MV-4-11 (cell line): ENCODE results near the gene CTNNA2.
"Not testable (repeated sequence)": the region's sequence is repeated elsewhere in the genome, so short reads cannot be mapped to it uniquely, and the experiment has no call there.

ENCODE experiments used
- DNase-seq: peaks from one replicate; lab custom pipeline; 2025; lab: John Stamatoyannopoulos, UW

Gene CTNNA2

DNA sequence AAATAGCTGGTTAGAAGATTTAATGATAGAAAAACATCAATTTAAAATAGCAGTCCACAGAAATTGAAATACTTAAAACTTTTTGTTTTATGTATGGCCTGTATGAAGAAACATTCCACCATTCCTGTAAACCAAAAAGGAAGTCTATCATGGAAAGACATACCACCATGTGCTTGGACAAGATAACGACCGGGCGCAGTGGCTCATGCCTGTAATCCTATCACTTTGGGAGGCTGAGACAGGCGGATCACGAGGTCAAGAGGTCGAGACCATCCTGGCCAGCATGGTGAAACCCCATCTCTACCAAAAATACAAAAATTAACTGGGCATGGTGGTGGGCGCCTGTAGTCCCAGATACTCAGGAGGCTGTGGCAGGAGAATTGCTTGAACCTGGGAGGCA lies 519.8 kb downstream of the CTNNA2 start:
- not testable (repeated sequence) for DNase-seq

DNA sequence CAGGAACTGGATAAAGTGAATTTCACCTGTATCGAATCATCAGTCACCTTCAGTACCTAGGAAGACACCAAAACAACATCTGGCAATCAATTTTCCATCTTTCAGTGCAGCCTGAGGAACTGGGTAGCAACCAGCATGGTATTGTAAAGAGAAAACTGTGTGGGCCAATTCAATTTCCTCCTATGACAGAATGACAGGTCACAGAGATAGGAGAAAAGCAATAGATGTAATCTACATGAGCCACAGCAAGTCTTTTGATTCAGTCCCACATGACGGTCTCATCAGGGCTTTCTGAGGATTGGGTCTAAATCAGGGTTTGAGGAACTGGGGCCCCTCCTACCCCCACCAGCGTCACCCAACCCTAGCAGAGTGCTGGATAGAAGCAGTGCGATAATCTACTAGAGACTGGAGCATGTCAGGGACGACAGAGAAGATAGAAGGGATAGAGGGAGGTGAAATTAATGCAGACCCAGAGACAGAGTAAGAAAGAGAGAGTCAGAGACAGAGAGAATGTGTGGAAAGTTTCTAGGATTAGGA lies 523.0 kb downstream of the CTNNA2 start:
- DNase-seq, result no peak

GRCh38 chr2:80037310-80037709 lies 524.5 kb downstream of the CTNNA2 start:
- no peak for DNase-seq

DNA sequence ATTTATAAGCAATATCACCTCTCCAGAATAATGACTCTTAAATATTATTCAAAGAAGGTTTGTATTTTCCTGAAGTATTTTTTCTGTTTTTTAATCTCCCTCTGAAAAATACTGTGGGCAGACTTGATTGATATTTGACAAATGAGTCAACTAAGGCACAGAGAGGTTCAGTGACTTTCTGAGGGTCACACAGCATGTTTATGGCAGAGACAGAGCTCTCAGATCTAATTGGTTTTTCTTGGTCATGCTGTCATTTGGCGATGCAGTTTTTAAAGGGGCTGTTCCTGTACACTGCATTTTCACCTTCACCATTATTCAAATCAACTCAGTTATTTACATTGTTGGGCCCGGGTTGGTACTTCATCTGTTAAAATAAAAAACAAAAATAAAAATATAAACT lies 527.4 kb downstream of the CTNNA2 start:
- no peak for DNase-seq

DNA sequence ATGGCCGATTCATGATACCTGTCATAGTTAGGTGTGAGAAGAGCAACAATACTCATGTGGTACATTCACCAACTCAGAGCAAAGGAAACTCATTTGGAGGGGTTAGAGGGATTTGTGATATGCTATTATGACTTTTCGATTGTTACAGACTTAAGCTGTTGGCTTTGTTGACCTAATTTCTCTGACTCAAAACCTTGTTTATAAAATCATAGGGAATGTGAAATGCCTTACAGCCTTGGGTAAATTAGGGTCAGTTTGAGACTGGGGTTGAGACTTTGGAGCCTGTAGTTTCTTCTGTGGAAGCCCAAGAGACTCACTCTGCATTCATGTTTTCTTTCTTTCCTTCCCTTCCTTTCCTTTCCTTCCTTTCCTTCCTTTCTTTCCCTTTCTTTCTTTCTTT lies 529.8 kb downstream of the CTNNA2 start:
- no peak for DNase-seq

DNA sequence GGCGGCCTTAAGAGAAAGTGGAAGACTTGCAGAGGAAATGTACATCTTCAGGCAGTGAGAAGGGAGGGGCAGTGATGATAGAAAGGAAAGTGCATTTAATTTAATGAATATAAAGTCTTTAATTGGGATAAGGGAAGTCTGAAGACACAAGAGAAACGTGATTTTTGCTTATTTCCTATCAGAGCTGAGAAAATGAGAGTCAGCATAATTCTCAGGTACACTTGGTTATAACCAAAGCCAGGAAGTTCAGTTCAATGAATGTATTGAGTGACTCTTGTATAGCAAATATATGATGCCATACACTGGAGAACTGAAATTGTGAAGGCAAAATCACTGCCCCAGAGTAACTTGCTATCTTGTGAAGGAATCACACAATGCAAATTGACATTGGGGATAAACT lies 535.4 kb downstream of the CTNNA2 start:
- DNase-seq, result no peak

GRCh38 chr2:80050246-80050645 lies 537.4 kb downstream of the CTNNA2 start:
- DNase-seq, result peak; percentile 19

GRCh38 chr2:80053522-80054345 lies 540.9 kb downstream of the CTNNA2 start:
- no peak for DNase-seq

GRCh38 chr2:80054346-80054675 lies 541.5 kb downstream of the CTNNA2 start:
- no peak for DNase-seq

GRCh38 chr2:80057956-80058355 lies 545.1 kb downstream of the CTNNA2 start:
- DNase-seq, result no peak

GRCh38 chr2:80058562-80058961 lies 545.7 kb downstream of the CTNNA2 start:
- no peak for DNase-seq

GRCh38 chr2:80059447-80059846 lies 546.6 kb downstream of the CTNNA2 start:
- no peak for DNase-seq

DNA sequence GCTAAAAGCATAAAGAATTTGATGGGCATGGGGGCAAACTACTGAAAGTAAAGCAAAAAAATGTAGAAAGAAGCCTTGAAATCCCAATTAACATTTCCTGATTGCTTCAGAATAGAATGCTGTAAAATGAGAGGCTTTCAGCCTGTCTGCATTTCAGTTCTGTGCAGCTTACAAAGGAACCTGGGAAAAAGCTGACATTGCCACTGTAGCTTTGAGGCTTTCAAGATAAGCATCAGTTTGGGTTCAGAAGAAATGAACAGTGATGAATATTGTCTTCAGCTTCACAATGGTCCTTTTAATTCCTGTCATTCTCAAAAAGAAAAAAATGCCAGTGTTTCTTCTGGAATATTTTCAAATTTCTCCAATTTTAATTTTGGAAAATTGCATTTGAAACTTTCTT lies 549.0 kb downstream of the CTNNA2 start:
- no peak for DNase-seq

DNA sequence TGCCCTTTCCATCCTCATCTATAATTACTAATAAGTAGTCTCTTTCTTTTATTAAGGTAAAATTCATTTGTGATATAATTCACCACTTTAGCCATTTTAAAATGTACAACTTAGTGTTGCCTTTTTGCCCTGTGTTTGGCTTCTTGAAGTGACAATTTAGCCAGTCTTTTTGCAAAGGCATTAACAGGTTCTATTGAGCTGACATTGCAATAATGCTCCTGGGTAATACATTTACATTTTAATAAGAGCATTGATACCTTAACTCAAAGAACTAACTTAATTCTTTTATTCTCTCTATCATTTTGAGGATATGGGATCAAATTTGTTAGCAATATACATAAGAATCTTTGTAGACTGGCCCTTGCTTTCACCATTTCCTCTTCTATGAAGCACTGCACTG lies 549.4 kb downstream of the CTNNA2 start:
- DNase-seq, result no peak

DNA sequence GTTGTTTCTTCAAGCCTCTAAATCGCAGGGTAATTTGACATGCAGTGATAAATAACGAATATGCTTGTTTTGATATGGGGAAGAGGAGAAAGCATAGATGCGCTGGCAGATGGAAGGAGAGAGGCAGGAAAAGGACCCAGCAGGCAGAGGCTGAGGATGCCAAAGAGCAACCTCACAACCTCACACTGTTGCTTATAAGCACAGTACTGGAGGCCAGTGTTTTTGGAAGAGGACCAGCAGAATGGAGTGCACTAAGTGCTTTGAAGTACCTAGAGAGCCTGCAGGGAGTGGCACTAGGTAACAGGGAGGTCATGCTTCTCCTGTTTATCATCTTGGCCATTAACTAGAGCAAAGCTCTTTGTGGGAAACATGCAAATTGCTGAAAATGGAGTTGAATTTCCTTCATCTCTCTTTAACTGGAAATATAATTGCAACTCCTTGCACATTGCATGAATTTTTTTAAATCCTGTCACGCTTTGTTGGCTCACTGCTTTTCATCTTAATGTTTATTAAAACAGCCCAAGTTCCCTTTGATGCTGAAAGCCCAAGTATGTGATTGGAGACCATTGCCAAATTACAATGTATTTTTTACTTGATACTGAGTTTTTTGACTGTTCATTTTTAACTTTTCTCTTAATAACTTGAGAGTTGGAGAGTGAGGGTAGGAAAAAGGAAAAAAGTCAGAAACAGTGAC lies 555.3 kb downstream of the CTNNA2 start:
- DNase-seq, result no peak

GRCh38 chr2:80070587-80070986 lies 557.7 kb downstream of the CTNNA2 start:
- no peak for DNase-seq

- no peak for DNase-seq
These were observed 559.1 kb downstream of the CTNNA2 start for GRCh38 chr2:80071941-80072340.

GRCh38 chr2:80073134-80073561 lies 560.3 kb downstream of the CTNNA2 start:
- DNase-seq, result peak; percentile 0

GRCh38 chr2:80074321-80075070 lies 561.6 kb downstream of the CTNNA2 start:
- DNase-seq, result no peak

- DNase-seq, result no peak
These were observed 562.9 kb downstream of the CTNNA2 start for GRCh38 chr2:80075719-80076118.

DNA sequence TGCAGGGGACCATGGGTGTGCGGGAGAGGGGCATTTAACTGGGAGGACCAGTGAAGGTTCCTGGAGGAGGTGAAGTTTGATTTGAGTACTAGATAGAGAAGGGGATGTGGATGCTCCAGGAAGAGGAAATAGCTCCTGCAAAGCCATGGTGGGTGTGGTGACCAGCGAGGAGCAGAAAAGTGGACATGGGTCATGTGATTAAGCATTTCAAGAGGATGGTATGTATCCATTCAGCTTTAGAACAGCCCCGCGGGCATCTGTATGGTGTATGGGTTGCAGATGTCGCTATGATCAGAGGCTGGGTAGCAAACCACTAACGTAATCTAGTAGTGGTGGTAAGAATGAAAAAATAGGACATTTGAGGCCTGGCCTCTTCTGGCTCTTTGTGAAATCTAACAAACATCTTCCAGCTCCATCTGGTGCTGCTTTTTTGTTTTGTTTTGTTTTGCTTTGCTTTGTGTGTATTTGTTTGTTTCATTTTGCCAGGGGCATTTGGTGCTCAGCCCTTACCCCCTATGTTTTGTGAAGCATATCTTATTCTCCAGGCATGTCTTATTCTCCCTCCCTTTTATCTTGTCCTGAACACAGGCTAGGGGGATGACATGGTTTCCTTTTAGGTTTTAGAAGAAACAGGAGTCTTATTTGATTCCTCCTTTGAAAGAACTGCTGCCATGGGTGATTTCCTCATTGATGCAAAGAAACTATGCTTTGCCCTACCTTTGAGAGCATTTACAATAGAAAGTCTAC lies 565.6 kb downstream of the CTNNA2 start:
- no peak for DNase-seq

- no peak for DNase-seq
These were observed 568.1 kb downstream of the CTNNA2 start for GRCh38 chr2:80080957-80081356.
